GM18907 (cell line): ENCODE data around the gene HIGD2A.
"Not testable (repeated sequence)": the region's sequence is repeated elsewhere in the genome, so short reads cannot be mapped to it uniquely, and the experiment has no call there.

Experiments used
- ATAC-seq: cut with Tn5 transposase; IDR thresholded peaks from one replicate; pipeline ENCODE4 v1.9.1; 2021; ENCODE audit warnings: mild to moderate bottlenecking, moderate library complexity; ENCODE audit not compliant: unreplicated experiment

The HIGD2A gene

GRCh38 chr5:176394096-176394495 is 5.5 kb downstream of the HIGD2A start:
- ATAC-seq, result no peak

GRCh38 chr5:176394881-176395675 is 6.5 kb downstream of the HIGD2A start:
- no peak for ATAC-seq

GRCh38 chr5:176396330-176396729 is 7.8 kb downstream of the HIGD2A start:
- ATAC-seq, result no peak

- no peak for ATAC-seq
These were observed 9.3 kb downstream of the HIGD2A start for GRCh38 chr5:176397736-176398420.

GRCh38 chr5:176400382-176401156 is 12.0 kb downstream of the HIGD2A start:
- no peak for ATAC-seq

GRCh38 chr5:176401281-176402205 is 13.0 kb downstream of the HIGD2A start:
- ATAC-seq, result no peak

GRCh38 chr5:176405656-176406435 is 17.3 kb downstream of the HIGD2A start:
- ATAC-seq, result no peak

- no peak for ATAC-seq
These were observed 18.0 kb downstream of the HIGD2A start for GRCh38 chr5:176406436-176407052.

- ATAC-seq, result no peak
These were observed 19.1 kb downstream of the HIGD2A start for GRCh38 chr5:176407456-176408251.

- ATAC-seq, result not testable (repeated sequence)
These were observed 19.7 kb downstream of the HIGD2A start for GRCh38 chr5:176408252-176408573.

- ATAC-seq, result no peak
These were observed 20.0 kb downstream of the HIGD2A start for GRCh38 chr5:176408590-176408989.

GRCh38 chr5:176409765-176410164 is 21.2 kb downstream of the HIGD2A start:
- no peak for ATAC-seq

GRCh38 chr5:176410486-176411180 is 22.1 kb downstream of the HIGD2A start:
- ATAC-seq, result no peak

- no peak for ATAC-seq
These were observed 24.1 kb downstream of the HIGD2A start for GRCh38 chr5:176412517-176413254.

- ATAC-seq, result no peak
These were observed 24.7 kb downstream of the HIGD2A start for GRCh38 chr5:176413255-176413565.

GRCh38 chr5:176413709-176414191 is 25.2 kb downstream of the HIGD2A start:
- no peak for ATAC-seq

GRCh38 chr5:176414704-176415103 is 26.2 kb downstream of the HIGD2A start:
- ATAC-seq, result no peak
